ENCODE measurements around the gene OR1L6. TPM values are rescaled to one million over a fixed set of nuclear protein-coding genes. Genes with fewer than 3 reads are reported as not detected.
A peak's percentile ranks its signal among the peaks of the same experiment; 100 is the strongest.

Gene OR1L6
- total and polyA plus RNA-seq, 4 experiments from 2014 or later, result not detected

GRCh38 chr9:122777935-122778627 is 36.0 kb downstream of the OR1L6 start:
- H3K4me1 Mint-ChIP-seq, result no peaks in the 10 kb centered on the region
- no peak for DNase-seq
- no peak overlapping the region for H3K27ac Mint-ChIP-seq
- Histone ChIP-seq H3K27me3 (ENCODE audit: insufficient read depth, low read length) (no peaks in the 10 kb centered on the region), H3K27ac (ENCODE audit: low read depth, low read length) (no peak overlapping the region), H3K4me1 (ENCODE audit: insufficient read depth, low read length) (no peaks in the 10 kb centered on the region), H3K9me3 (ENCODE audit: control insufficient read depth in 1 of 2, low read length in 2 of 2) (no peaks in the 10 kb centered on the region), H3K36me3 (ENCODE audit: insufficient read depth, low read length) (no peaks in the 10 kb centered on the region), H3K4me3 (ENCODE audit: low read length in 2 of 2) (no peak overlapping the region)
- ChIA-PET CTCF (ENCODE audit: partially characterized antibody) (no interaction called here), POLR2A (ENCODE audit: partially characterized antibody) (no interaction called here)
- peaks cover 0 to 6% (median 4%) of the 10 kb centered on the region in 8 donors for H3K9me3 Mint-ChIP-seq
- H3K27me3 Mint-ChIP-seq, result peaks cover 0 to 2% of the 10 kb centered on the region in 2 donors
- intact Hi-C loops (cut with micrococcal nuclease), result no loop called here
- H3K36me3 Mint-ChIP-seq, result peaks cover 0 to 3% of the 10 kb centered on the region in 2 donors
- no peak overlapping the region for H3K4me3 Mint-ChIP-seq

DNA sequence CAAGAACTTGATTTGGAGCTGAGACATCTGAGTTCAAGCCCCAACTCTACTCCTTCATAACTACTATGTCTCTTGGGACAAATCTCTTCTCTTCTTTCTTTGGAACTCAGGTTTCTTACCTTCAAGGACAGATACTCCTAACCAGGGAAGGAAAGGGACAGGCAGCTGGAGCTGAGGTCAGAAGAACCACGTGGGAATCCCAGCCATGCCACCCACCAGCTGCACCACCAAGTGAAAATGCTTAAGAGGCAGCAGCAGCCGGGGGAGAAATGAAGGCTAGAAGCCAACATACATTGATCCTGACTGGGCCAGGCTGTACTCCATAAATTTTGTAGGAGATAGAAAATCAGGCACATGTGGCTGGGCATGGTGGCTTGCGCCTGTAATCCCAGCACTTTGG is 37.1 kb downstream of the OR1L6 start:
- H3K36me3 Mint-ChIP-seq, result peaks cover 0 to 4% of the 10 kb centered on the region in 2 donors
- H3K9me3 Mint-ChIP-seq, result no peaks in the 10 kb centered on the region
- no peak for DNase-seq
- no peaks in the 10 kb centered on the region for H3K4me1 Mint-ChIP-seq
- intact Hi-C loops (cut with micrococcal nuclease), result no loop called here
- Histone ChIP-seq H3K36me3 (ENCODE audit: insufficient read depth, low read length) (no peaks in the 10 kb centered on the region), H3K27ac (ENCODE audit: low read depth, low read length) (no peak overlapping the region), H3K4me1 (ENCODE audit: insufficient read depth, low read length) (no peaks in the 10 kb centered on the region), H3K9me3 (ENCODE audit: control insufficient read depth in 1 of 2, low read length in 2 of 2) (no peaks in the 10 kb centered on the region), H3K27me3 (ENCODE audit: insufficient read depth, low read length) (no peaks in the 10 kb centered on the region), H3K4me3 (ENCODE audit: low read length in 2 of 2) (no peak overlapping the region)
- H3K4me3 Mint-ChIP-seq, result no peak overlapping the region
- H3K27me3 Mint-ChIP-seq, result no peaks in the 10 kb centered on the region
- ChIA-PET POLR2A (ENCODE audit: partially characterized antibody) (no interaction called here), CTCF (ENCODE audit: partially characterized antibody) (no interaction called here)
- H3K27ac Mint-ChIP-seq, result no peak overlapping the region

DNA sequence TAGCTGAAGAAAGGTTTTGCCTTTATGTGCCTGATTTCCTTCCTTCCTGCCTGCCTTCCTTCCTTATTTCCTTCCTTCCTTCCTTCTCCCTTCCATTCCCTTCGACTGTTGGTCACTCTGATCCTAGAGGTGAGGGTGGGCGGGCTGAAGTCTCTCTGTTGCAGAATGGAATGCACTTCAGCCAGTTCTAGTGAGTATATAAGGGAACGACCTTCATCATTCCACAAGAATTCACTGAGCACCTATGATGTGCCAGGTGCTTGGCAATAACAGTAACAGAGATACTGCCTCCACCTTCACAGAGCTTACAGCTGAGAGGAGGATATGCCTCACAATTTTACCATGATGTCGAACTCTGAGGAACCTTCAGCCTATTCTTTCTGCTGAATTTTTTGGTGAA is 37.9 kb downstream of the OR1L6 start:
- POLR2A ChIA-PET (ENCODE audit: partially characterized antibody), result no interaction called here
- H3K4me1 Mint-ChIP-seq, result no peaks in the 10 kb centered on the region

DNA sequence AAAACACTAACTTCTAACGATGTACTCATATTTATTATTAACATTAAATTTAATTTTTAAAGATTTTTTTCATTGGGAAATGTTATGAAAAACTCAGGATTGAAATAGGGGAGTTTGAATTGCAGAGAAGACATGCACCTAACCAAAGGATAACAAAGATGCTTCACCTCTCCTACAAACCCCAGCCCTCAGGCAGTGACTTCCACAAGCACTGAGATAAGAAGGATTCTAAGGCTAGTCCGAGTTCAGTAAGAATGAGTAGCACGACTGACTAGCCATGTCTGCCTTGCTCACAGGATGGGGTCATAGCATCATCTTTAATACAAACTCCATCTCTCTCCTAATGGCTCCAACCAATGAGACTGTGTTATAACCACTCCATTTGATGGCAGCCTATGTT is 39.6 kb downstream of the OR1L6 start:
- H3K4me1 ChIP-seq (ENCODE audit: insufficient read depth, low read length), result no peaks in the 10 kb centered on the region
- H3K36me3 ChIP-seq (ENCODE audit: insufficient read depth, low read length), result no peaks in the 10 kb centered on the region
- intact Hi-C loops (cut with micrococcal nuclease), result no loop called here
- DNase-seq, result no peak
- no peaks in the 10 kb centered on the region for H3K9me3 ChIP-seq (ENCODE audit: control insufficient read depth in 1 of 2, low read length in 2 of 2)
- H3K27ac Mint-ChIP-seq, result no peak overlapping the region
- no peak overlapping the region for H3K27ac ChIP-seq (ENCODE audit: low read depth, low read length)
- H3K36me3 Mint-ChIP-seq, result peaks cover 0 to 4% of the 10 kb centered on the region in 2 donors
- H3K9me3 Mint-ChIP-seq, result no peaks in the 10 kb centered on the region
- no peak overlapping the region for H3K4me3 Mint-ChIP-seq
- no peaks in the 10 kb centered on the region for H3K4me1 Mint-ChIP-seq
- ChIA-PET POLR2A (ENCODE audit: partially characterized antibody) (no interaction called here), CTCF (ENCODE audit: partially characterized antibody) (no interaction called here)
- no peaks in the 10 kb centered on the region for H3K27me3 Mint-ChIP-seq
- H3K4me3 ChIP-seq (ENCODE audit: low read length in 2 of 2), result no peak overlapping the region
- no peaks in the 10 kb centered on the region for H3K27me3 ChIP-seq (ENCODE audit: insufficient read depth, low read length)

More for the DNA sequence above, 37.9 kb downstream of the OR1L6 start:
- Histone ChIP-seq H3K4me1 (ENCODE audit: insufficient read depth, low read length) (no peaks in the 10 kb centered on the region), H3K4me3 (ENCODE audit: low read length in 2 of 2) (no peak overlapping the region), H3K36me3 (ENCODE audit: insufficient read depth, low read length) (no peaks in the 10 kb centered on the region), H3K27ac (ENCODE audit: low read depth, low read length) (no peak overlapping the region), H3K27me3 (ENCODE audit: insufficient read depth, low read length) (no peaks in the 10 kb centered on the region), H3K9me3 (ENCODE audit: control insufficient read depth in 1 of 2, low read length in 2 of 2) (no peaks in the 10 kb centered on the region)
- intact Hi-C loops (cut with micrococcal nuclease), result no loop called here
- Mint-ChIP-seq H3K4me3 (no peak overlapping the region), H3K36me3 (peaks cover 0 to 4% of the 10 kb centered on the region in 2 donors), H3K27ac (no peak overlapping the region), H3K27me3 (no peaks in the 10 kb centered on the region), H3K9me3 (no peaks in the 10 kb centered on the region)
- no peak for DNase-seq
- CTCF ChIA-PET (ENCODE audit: partially characterized antibody), result no interaction called here

- H3K4me3 Mint-ChIP-seq, result no peak overlapping the region
- no peaks in the 10 kb centered on the region for H3K9me3 Mint-ChIP-seq
- H3K27me3 ChIP-seq (ENCODE audit: insufficient read depth, low read length), result no peaks in the 10 kb centered on the region
- H3K36me3 Mint-ChIP-seq, result peaks cover 2 to 4% of the 10 kb centered on the region in 2 donors
- H3K27ac ChIP-seq (ENCODE audit: low read depth, low read length), result no peak overlapping the region
- H3K27ac Mint-ChIP-seq, result no peak overlapping the region
- ChIA-PET POLR2A (ENCODE audit: partially characterized antibody) (no interaction called here), CTCF (ENCODE audit: partially characterized antibody) (no interaction called here)
- no peaks in the 10 kb centered on the region for H3K4me1 ChIP-seq (ENCODE audit: insufficient read depth, low read length)
- no peaks in the 10 kb centered on the region for H3K27me3 Mint-ChIP-seq
- H3K9me3 ChIP-seq (ENCODE audit: control insufficient read depth in 1 of 2, low read length in 2 of 2), result no peaks in the 10 kb centered on the region
- no peaks in the 10 kb centered on the region for H3K36me3 ChIP-seq (ENCODE audit: insufficient read depth, low read length)
- intact Hi-C loops (cut with micrococcal nuclease), result no loop called here
- DNase-seq, result no peak
- H3K4me3 ChIP-seq (ENCODE audit: low read length in 2 of 2), result no peak overlapping the region
- H3K4me1 Mint-ChIP-seq, result no peaks in the 10 kb centered on the region
Measured at GRCh38 chr9:122785269-122785668, 43.2 kb downstream of the OR1L6 start.

GRCh38 chr9:122786338-122786737 is 44.2 kb downstream of the OR1L6 start:
- H3K27me3 Mint-ChIP-seq, result no peaks in the 10 kb centered on the region
- H3K4me1 Mint-ChIP-seq, result no peaks in the 10 kb centered on the region
- no peak overlapping the region for H3K27ac ChIP-seq (ENCODE audit: low read depth, low read length)
- no peaks in the 10 kb centered on the region for H3K9me3 ChIP-seq (ENCODE audit: control insufficient read depth in 1 of 2, low read length in 2 of 2)
- intact Hi-C loops (cut with micrococcal nuclease), result no loop called here
- H3K36me3 ChIP-seq (ENCODE audit: insufficient read depth, low read length), result no peaks in the 10 kb centered on the region
- no peaks in the 10 kb centered on the region for H3K27me3 ChIP-seq (ENCODE audit: insufficient read depth, low read length)
- no peak overlapping the region for H3K27ac Mint-ChIP-seq
- H3K36me3 Mint-ChIP-seq, result peaks cover 2 to 4% of the 10 kb centered on the region in 2 donors
- no peaks in the 10 kb centered on the region for H3K4me1 ChIP-seq (ENCODE audit: insufficient read depth, low read length)
- no peaks in the 10 kb centered on the region for H3K9me3 Mint-ChIP-seq
- no peak overlapping the region for H3K4me3 Mint-ChIP-seq
- no peak overlapping the region for H3K4me3 ChIP-seq (ENCODE audit: low read length in 2 of 2)
- DNase-seq, result no peak
- ChIA-PET CTCF (ENCODE audit: partially characterized antibody) (no interaction called here), POLR2A (ENCODE audit: partially characterized antibody) (no interaction called here)

- no peaks in the 10 kb centered on the region for H3K36me3 ChIP-seq (ENCODE audit: insufficient read depth, low read length)
- H3K36me3 Mint-ChIP-seq, result peaks cover 0 to 2% of the 10 kb centered on the region in 2 donors
- no peaks in the 10 kb centered on the region for H3K9me3 ChIP-seq (ENCODE audit: control insufficient read depth in 1 of 2, low read length in 2 of 2)
- H3K4me3 ChIP-seq (ENCODE audit: low read length in 2 of 2), result no peak within 1 kb of the TSS
- no peaks in the 10 kb centered on the region for H3K27me3 Mint-ChIP-seq
- ChIA-PET CTCF (ENCODE audit: partially characterized antibody) (no interaction called here), POLR2A (ENCODE audit: partially characterized antibody) (no interaction called here)
- H3K4me1 ChIP-seq (ENCODE audit: insufficient read depth, low read length), result no peaks in the 10 kb centered on the region
- H3K27me3 ChIP-seq (ENCODE audit: insufficient read depth, low read length), result no peaks in the 10 kb centered on the region
- intact Hi-C loops (cut with micrococcal nuclease), result no loop called here
- no peak within 1 kb of the TSS for H3K27ac ChIP-seq (ENCODE audit: low read depth, low read length)
- DNase-seq, result no peak
- no peaks in the 10 kb centered on the region for H3K4me1 Mint-ChIP-seq
- no peaks in the 10 kb centered on the region for H3K9me3 Mint-ChIP-seq
- no peak within 1 kb of the TSS for H3K4me3 Mint-ChIP-seq
- H3K27ac Mint-ChIP-seq, result peak within 1 kb of the TSS in 1 of 7 donors; percentile 21
Measured at GRCh38 chr9:122788831-122789230, 46.7 kb downstream of the OR1L6 start, which contains the start of gene OR5C1. TSS of gene OR5C1 (plus strand) at chr9:122788933. CDS start at chr9:122788933, 0 bp downstream.

All from CD4-positive, alpha-beta memory T cell (primary cell).